HEK293 (cell line): ENCODE measurements around the gene MADCAM1.

Experiments
- CTCF ChIA-PET: fragments of 350-600 bp; formaldehyde crosslinking; extraction: SDS; loops from one replicate; lab custom pipeline; 2021; ENCODE audit warnings: antibody characterized with exemption; lab: Yijun Ruan, JAX
- POLR2A ChIA-PET: fragments of 300-600 bp; formaldehyde crosslinking; extraction: SDS; loops from one replicate; lab custom pipeline; 2020; ENCODE audit warnings: antibody characterized with exemption, inconsistent platforms; lab: Yijun Ruan, JAX
- H3K27ac ChIP-seq: fragments of 200-500 bp; sonication (Bioruptor generic); 2 replicates; pipeline ENCODE4 v1.5.1; 2014; ENCODE audit warnings: low read depth, low read length, control low read depth, inconsistent platforms; ENCODE audit errors: extremely low read depth
- H3K36me3 ChIP-seq, 2 experiments: fragments of 200-500 bp in 1 of 2; sonication (Bioruptor generic) in 1 of 2; 1 replicate in 1 of 2; 2 replicates in 1 of 2; pipeline ENCODE4 v1.5.1; 2014 to 2017; ENCODE audit warnings: inconsistent platforms in 2 of 2, low read length in 2 of 2; ENCODE audit not compliant: control insufficient read depth in 2 of 2, insufficient read depth in 1 of 2
- H3K4me1 ChIP-seq: fragments of 200-500 bp; sonication (Bioruptor generic); 2 replicates; pipeline ENCODE4 v1.5.1; 2014; ENCODE audit warnings: mild to moderate bottlenecking, low read length, inconsistent platforms; ENCODE audit not compliant: control insufficient read depth, insufficient read depth
- H3K4me3 ChIP-seq: 2 replicates; pipeline ENCODE4 v1.5.1; 2011; ENCODE audit warnings: low read depth, mild to moderate bottlenecking, control low read depth, low read length, moderate library complexity
- H3K9me3 ChIP-seq: fragments of 200-500 bp; sonication (Bioruptor generic); 2 replicates; pipeline ENCODE4 v1.5.1; 2014; ENCODE audit warnings: low read depth, low read length, inconsistent platforms; ENCODE audit not compliant: control insufficient read depth, insufficient read depth
- BCL11A ChIP-seq: fragments of 450-650 bp; formaldehyde crosslinking; IDR thresholded peaks from 2 replicates; pipeline ENCODE4 v1.5.1; 2016; ENCODE audit warnings: low read depth, missing biosample characterization, missing genetic modification characterization
- EGR2 ChIP-seq: fragments of 450-650 bp; formaldehyde crosslinking; IDR thresholded peaks from 2 replicates; pipeline ENCODE4 v1.5.1; 2016; ENCODE audit warnings: low read depth, missing biosample characterization, missing genetic modification characterization
- GLIS1 ChIP-seq: fragments of 450-650 bp; formaldehyde crosslinking; IDR thresholded peaks from 2 replicates; pipeline ENCODE4 v1.5.1; 2016; ENCODE audit warnings: missing biosample characterization, missing genetic modification characterization
- HOXA7 ChIP-seq: sonication (generic); formaldehyde crosslinking; IDR thresholded peaks from 2 replicates; pipeline ENCODE4 v1.8.1; 2022; ENCODE audit warnings: missing genetic modification reagents, borderline replicate concordance
- KLF10 ChIP-seq: fragments of 450-650 bp; IDR thresholded peaks from 2 replicates; pipeline ENCODE4 v1.5.1; 2018; ENCODE audit warnings: missing biosample characterization, mild to moderate bottlenecking, missing genetic modification characterization
- PRDM2 ChIP-seq: fragments of 450-650 bp; formaldehyde crosslinking; IDR thresholded peaks from 2 replicates; pipeline ENCODE4 v1.5.1; 2016; ENCODE audit warnings: missing biosample characterization, missing genetic modification characterization, borderline replicate concordance
- RBAK ChIP-seq: fragments of 450-650 bp; formaldehyde crosslinking; IDR thresholded peaks from 2 replicates; pipeline ENCODE4 v1.5.1; 2016; ENCODE audit warnings: missing biosample characterization, missing genetic modification characterization
- REPIN1 ChIP-seq: fragments of 450-650 bp; formaldehyde crosslinking; IDR thresholded peaks from 2 replicates; pipeline ENCODE4 v1.5.1; 2017; ENCODE audit warnings: missing biosample characterization, missing genetic modification characterization, low read depth
- TCF7L2 ChIP-seq: IDR thresholded peaks from 2 replicates; pipeline ENCODE4 v1.6.1; 2011; ENCODE audit warnings: low read depth, mild to moderate bottlenecking, inconsistent platforms, low read length, moderate library complexity, borderline replicate concordance
- YY1 ChIP-seq: fragments of 450-650 bp; formaldehyde crosslinking; IDR thresholded peaks from 2 replicates; pipeline ENCODE4 v1.5.1; 2018; ENCODE audit warnings: missing biosample characterization, missing genetic modification characterization
- ZBTB17 ChIP-seq: fragments of 450-650 bp; formaldehyde crosslinking; IDR thresholded peaks from 2 replicates; pipeline ENCODE4 v1.5.1; 2016; ENCODE audit warnings: missing biosample characterization, missing genetic modification characterization
- ZFHX2 ChIP-seq: fragments of 450-650 bp; formaldehyde crosslinking; conservative IDR thresholded peaks from 2 replicates; pipeline ENCODE4 v1.5.1; 2016; ENCODE audit warnings: missing biosample characterization, missing genetic modification characterization
- ZIC2 ChIP-seq: fragments of 450-650 bp; formaldehyde crosslinking; IDR thresholded peaks from 2 replicates; pipeline ENCODE4 v1.5.1; 2016; ENCODE audit warnings: missing biosample characterization, missing genetic modification characterization
- ZNF19 ChIP-seq: fragments of 450-650 bp; formaldehyde crosslinking; IDR thresholded peaks from 2 replicates; pipeline ENCODE4; 2016; ENCODE audit warnings: missing biosample characterization, missing genetic modification characterization, low read depth
- ZNF2 ChIP-seq: fragments of 450-650 bp; formaldehyde crosslinking; IDR thresholded peaks from 2 replicates; pipeline ENCODE4 v1.5.1; 2016; ENCODE audit warnings: missing biosample characterization, missing genetic modification characterization
- ZNF223 ChIP-seq: fragments of 450-650 bp; formaldehyde crosslinking; IDR thresholded peaks from 2 replicates; pipeline ENCODE4 v1.5.1; 2016; ENCODE audit warnings: missing biosample characterization, missing genetic modification characterization
- ZNF26 ChIP-seq: fragments of 450-650 bp; formaldehyde crosslinking; IDR thresholded peaks from 2 replicates; pipeline ENCODE4 v1.5.1; 2016; ENCODE audit warnings: missing biosample characterization, missing genetic modification characterization
- ZNF350 ChIP-seq: fragments of 450-650 bp; formaldehyde crosslinking; IDR thresholded peaks from 2 replicates; pipeline ENCODE4 v1.5.0; 2017; ENCODE audit warnings: missing biosample characterization, mild to moderate bottlenecking, missing genetic modification characterization
- ZNF366 ChIP-seq: fragments of 450-650 bp; formaldehyde crosslinking; conservative IDR thresholded peaks from 2 replicates; pipeline ENCODE4 v1.5.1; 2016; ENCODE audit warnings: missing biosample characterization, missing genetic modification characterization
- ZNF37A ChIP-seq: fragments of 450-650 bp; IDR thresholded peaks from 2 replicates; pipeline ENCODE4 v1.5.1; 2018; ENCODE audit warnings: missing biosample characterization, missing genetic modification characterization
- ZNF426 ChIP-seq: fragments of 450-650 bp; formaldehyde crosslinking; IDR thresholded peaks from 2 replicates; pipeline ENCODE4 v1.5.1; 2017; ENCODE audit warnings: missing biosample characterization, missing genetic modification characterization, mild to moderate bottlenecking, inconsistent platforms, moderate library complexity
- ZXDB ChIP-seq: fragments of 450-650 bp; formaldehyde crosslinking; IDR thresholded peaks from 2 replicates; pipeline ENCODE4 v1.5.1; 2016; ENCODE audit warnings: missing biosample characterization, missing genetic modification characterization
- TF ChIP-seq, protein P1 (sequence below): fragments of 450-650 bp; IDR thresholded peaks from 2 replicates; pipeline ENCODE4 v1.5.1; 2018; ENCODE audit warnings: missing biosample characterization, mild to moderate bottlenecking, missing genetic modification characterization
- TF ChIP-seq, protein P2 (sequence below): fragments of 450-650 bp; formaldehyde crosslinking; IDR thresholded peaks from 2 replicates; pipeline ENCODE4 v1.5.1; 2017; ENCODE audit warnings: missing biosample characterization, missing genetic modification characterization

The MADCAM1 gene

GRCh38 chr19:464208-464545, 32.1 kb upstream of the MADCAM1 start (continued):
- TF ChIP-seq ZIC2 (tag by site-specific recombination) = no peak
- TF ChIP-seq ZNF19 (tag by site-specific recombination) = no peak
- no peak for TF ChIP-seq ZNF350 (tag by site-specific recombination)
- TF ChIP-seq, all 188 proteins: peak for 0

- POLR2A ChIA-PET = no interaction called here
- H3K9me3 ChIP-seq = no peaks in the 10 kb centered on the region
- CTCF ChIA-PET = no interaction called here
- H3K4me1 ChIP-seq = no peaks in the 10 kb centered on the region
- H3K27ac ChIP-seq = no peak overlapping the region
- no peak overlapping the region for H3K4me3 ChIP-seq
- H3K36me3 ChIP-seq = no peaks in the 10 kb centered on the region
- peak; percentile 90 for TF ChIP-seq ZBTB17 (tag by site-specific recombination)
- TF ChIP-seq EGR2 (tag by site-specific recombination) = peak; percentile 85
- peak; percentile 92 for TF ChIP-seq ZFHX2
- peak; percentile 86 for TF ChIP-seq ZNF366 (tag by site-specific recombination)
- TF ChIP-seq ZNF350 (tag by site-specific recombination) = no peak
- no peak for TF ChIP-seq BCL11A
Observed at GRCh38 chr19:465056-465816, 31.1 kb upstream of the MADCAM1 start.

DNA sequence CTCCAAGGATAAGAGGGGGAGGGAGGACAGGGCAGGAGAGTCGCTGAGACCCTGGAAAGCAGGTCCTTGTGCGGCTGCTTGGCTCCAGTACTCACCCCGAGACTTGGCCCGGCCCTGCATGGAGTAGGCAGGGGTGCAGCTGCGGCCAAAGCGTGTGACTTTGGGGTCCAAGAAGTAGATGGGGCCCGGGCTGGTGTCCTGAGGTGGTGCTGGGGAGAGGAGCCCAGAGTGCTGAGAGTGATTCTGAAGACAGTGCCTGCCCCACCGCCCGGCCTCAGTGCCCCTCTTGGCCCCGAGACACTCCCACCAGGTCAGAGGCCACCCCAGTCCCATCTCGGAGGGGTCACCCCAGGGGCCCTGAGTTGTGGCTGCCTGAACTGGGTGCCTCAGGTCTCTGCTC, 28.7 kb upstream of the MADCAM1 start:
- H3K4me1 ChIP-seq = no peaks in the 10 kb centered on the region
- POLR2A ChIA-PET = no interaction called here
- H3K27ac ChIP-seq = no peak overlapping the region
- H3K4me3 ChIP-seq = no peak overlapping the region
- no peaks in the 10 kb centered on the region for H3K36me3 ChIP-seq
- no peak for TF ChIP-seq ZNF2 (tag by site-specific recombination)
- no peak for TF ChIP-seq TCF7L2
- no peak for TF ChIP-seq KLF10 (tag by site-specific recombination)
- no peak for TF ChIP-seq ZNF426 (tag by site-specific recombination)
- no peak for TF ChIP-seq GLIS1 (tag by site-specific recombination)
- TF ChIP-seq ZNF19 (tag by site-specific recombination) = no peak
- no peak for TF ChIP-seq ZXDB
- TF ChIP-seq, protein P1, sequence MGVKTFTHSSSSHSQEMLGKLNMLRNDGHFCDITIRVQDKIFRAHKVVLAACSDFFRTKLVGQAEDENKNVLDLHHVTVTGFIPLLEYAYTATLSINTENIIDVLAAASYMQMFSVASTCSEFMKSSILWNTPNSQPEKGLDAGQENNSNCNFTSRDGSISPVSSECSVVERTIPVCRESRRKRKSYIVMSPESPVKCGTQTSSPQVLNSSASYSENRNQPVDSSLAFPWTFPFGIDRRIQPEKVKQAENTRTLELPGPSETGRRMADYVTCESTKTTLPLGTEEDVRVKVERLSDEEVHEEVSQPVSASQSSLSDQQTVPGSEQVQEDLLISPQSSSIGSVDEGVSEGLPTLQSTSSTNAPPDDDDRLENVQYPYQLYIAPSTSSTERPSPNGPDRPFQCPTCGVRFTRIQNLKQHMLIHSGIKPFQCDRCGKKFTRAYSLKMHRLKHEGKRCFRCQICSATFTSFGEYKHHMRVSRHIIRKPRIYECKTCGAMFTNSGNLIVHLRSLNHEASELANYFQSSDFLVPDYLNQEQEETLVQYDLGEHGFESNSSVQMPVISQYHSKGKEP (tag by site-specific recombination) = no peak
- no peak for TF ChIP-seq YY1 (tag by site-specific recombination)
- TF ChIP-seq, protein P2, sequence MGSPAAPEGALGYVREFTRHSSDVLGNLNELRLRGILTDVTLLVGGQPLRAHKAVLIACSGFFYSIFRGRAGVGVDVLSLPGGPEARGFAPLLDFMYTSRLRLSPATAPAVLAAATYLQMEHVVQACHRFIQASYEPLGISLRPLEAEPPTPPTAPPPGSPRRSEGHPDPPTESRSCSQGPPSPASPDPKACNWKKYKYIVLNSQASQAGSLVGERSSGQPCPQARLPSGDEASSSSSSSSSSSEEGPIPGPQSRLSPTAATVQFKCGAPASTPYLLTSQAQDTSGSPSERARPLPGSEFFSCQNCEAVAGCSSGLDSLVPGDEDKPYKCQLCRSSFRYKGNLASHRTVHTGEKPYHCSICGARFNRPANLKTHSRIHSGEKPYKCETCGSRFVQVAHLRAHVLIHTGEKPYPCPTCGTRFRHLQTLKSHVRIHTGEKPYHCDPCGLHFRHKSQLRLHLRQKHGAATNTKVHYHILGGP (tag by site-specific recombination) = no peak
- TF ChIP-seq PRDM2 (tag by site-specific recombination) = no peak
- no peak for TF ChIP-seq HOXA7 (CRISPR knock-in tag)
- no peak for TF ChIP-seq ZNF223 (tag by site-specific recombination)
- no peak for TF ChIP-seq ZNF26 (tag by site-specific recombination)
- TF ChIP-seq RBAK (tag by site-specific recombination) = no peak
- no peak for TF ChIP-seq ZNF37A
- no peak for TF ChIP-seq REPIN1
- no peaks in the 10 kb centered on the region for H3K9me3 ChIP-seq
- CTCF ChIA-PET = interaction anchor here (0.7 kb wide), 1 partner anchor 43 kb away, joined by 3 read pairs; no protein-coding TSS in a partner anchor
